Subcutaneous adipose tissue (tissue), 4 donors: Measurements from ENCODE around the gene GRID1. TPM values are rescaled to one million over a fixed set of nuclear protein-coding genes. Genes with fewer than 3 reads are reported as not detected.

ENCODE experiments used
- CTCF ChIP-seq: fragments of 450-650 bp; IDR thresholded peaks from one replicate; pipeline ENCODE4 v1.5.1; 2016; ENCODE audit warnings: low read depth, mild to moderate bottlenecking, control low read depth, antibody characterized with exemption, moderate library complexity
- total RNA-seq, 4 donors: library from RNA; depleted of rRNA; stranded (reverse); fragments of >200 nt; gene quantifications; one replicate each; pipeline ENCODE4 v1.1.0, GENCODE V29; 2016

GRID1 gene
- total RNA-seq, 4 donors from 2014 or later: 0.49 to 2.0 (median 1.1) TPM

GRCh38 chr10:85612378-85612775, 754.2 kb downstream of the GRID1 start:
- no peak for TF ChIP-seq CTCF

GRCh38 chr10:85611746-85612377, 754.7 kb downstream of the GRID1 start:
- no peak for TF ChIP-seq CTCF

GRCh38 chr10:85611093-85611740, 755.4 kb downstream of the GRID1 start:
- TF ChIP-seq CTCF: no peak

- no peak for TF ChIP-seq CTCF
These were observed 756.1 kb downstream of the GRID1 start for GRCh38 chr10:85610381-85611092.

- no peak for TF ChIP-seq CTCF
These were observed 757.1 kb downstream of the GRID1 start for GRCh38 chr10:85609509-85609908.

GRCh38 chr10:85608706-85609105, 757.9 kb downstream of the GRID1 start:
- no peak for TF ChIP-seq CTCF

GRCh38 chr10:85607043-85607695, 759.4 kb downstream of the GRID1 start:
- TF ChIP-seq CTCF: no peak
